Ishikawa (cell line): ENCODE data around the gene SMIM23.

Source experiments
- CEBPB ChIP-seq: IDR thresholded peaks from 2 replicates; pipeline ENCODE4 v1.6.1; 2012
- EP300 ChIP-seq: IDR thresholded peaks from 2 replicates; pipeline ENCODE4 v1.6.1; 2012; ENCODE audit warnings: borderline replicate concordance
- FOXM1 ChIP-seq: IDR thresholded peaks from 2 replicates; pipeline ENCODE4 v1.6.1; 2012; ENCODE audit warnings: low read depth, borderline replicate concordance
- MAX ChIP-seq: IDR thresholded peaks from 2 replicates; pipeline ENCODE4 v1.6.1; 2012
- RAD21 ChIP-seq: IDR thresholded peaks from 2 replicates; pipeline ENCODE4 v1.6.1; 2012; ENCODE audit warnings: low read depth
- REST ChIP-seq: IDR thresholded peaks from 2 replicates; pipeline ENCODE4 v1.6.1; 2012; ENCODE audit warnings: low read depth, mild to moderate bottlenecking
- TCF12 ChIP-seq: IDR thresholded peaks from 2 replicates; pipeline ENCODE4 v1.6.1; 2012; ENCODE audit warnings: low read depth
- YY1 ChIP-seq: IDR thresholded peaks from 2 replicates; pipeline ENCODE4 v1.6.1; 2012; ENCODE audit warnings: low read depth
- ZBTB7A ChIP-seq: IDR thresholded peaks from 2 replicates; pipeline ENCODE4 v1.6.1; 2012; ENCODE audit warnings: low read depth

GRCh38 chr5:171744264-171744663, 41.4 kb upstream of the SMIM23 start:
- TF ChIP-seq YY1, result no peak
- no peak for TF ChIP-seq RAD21
- TF ChIP-seq CEBPB, result no peak
- no peak for TF ChIP-seq ZBTB7A
- no peak for TF ChIP-seq TCF12
- no peak for TF ChIP-seq EP300
- no peak for TF ChIP-seq FOXM1
- no peak for TF ChIP-seq REST
- TF ChIP-seq MAX, result no peak
